H9 (cell line): ENCODE data around the gene FALEC. TPM values are rescaled to one million over a fixed set of nuclear protein-coding genes. Genes with fewer than 3 reads are reported as not detected.
A peak's percentile ranks its signal among the peaks of the same experiment; 100 is the strongest.

Experiments
- DNase-seq: peaks from one replicate; pipeline ENCODE4 v3.0.0-alpha.2; 2017
- H2AFZ ChIP-seq: one replicate; pipeline ENCODE4 v1.6.1; 2013; ENCODE audit warnings: mild to moderate bottlenecking, low read length, control low read depth, moderate library complexity
- H2AK5ac ChIP-seq: 2 replicates; pipeline ENCODE4 v1.6.1; 2013; ENCODE audit warnings: low read length, control low read depth, mixed read lengths; ENCODE audit not compliant: insufficient read length
- H2BK120ac ChIP-seq: one replicate; pipeline ENCODE4 v1.6.1; 2013; ENCODE audit warnings: low read depth, mild to moderate bottlenecking, low read length, control low read depth, inconsistent platforms; ENCODE audit not compliant: poor library complexity, severe bottlenecking
- H2BK12ac ChIP-seq: 2 replicates; pipeline ENCODE4 v1.6.1; 2013; ENCODE audit warnings: low read length, control low read depth, mixed read lengths, low read depth; ENCODE audit not compliant: insufficient read length
- H2BK15ac ChIP-seq: 2 replicates; pipeline ENCODE4 v1.6.1; 2013; ENCODE audit warnings: low read depth, low read length, control low read depth
- H2BK20ac ChIP-seq: one replicate; pipeline ENCODE4 v1.6.1; 2013; ENCODE audit warnings: low read depth, mild to moderate bottlenecking, low read length, control low read depth, inconsistent platforms; ENCODE audit not compliant: poor library complexity, severe bottlenecking
- H2BK5ac ChIP-seq: 2 replicates; pipeline ENCODE4 v1.6.1; 2013; ENCODE audit warnings: low read length, control low read depth, mixed read lengths; ENCODE audit not compliant: insufficient read length
- H3K14ac ChIP-seq: 2 replicates; pipeline ENCODE4 v1.6.1; 2013; ENCODE audit warnings: low read length, control low read depth; ENCODE audit not compliant: insufficient read depth
- H3K18ac ChIP-seq: 2 replicates; pipeline ENCODE4 v1.6.1; 2013; ENCODE audit warnings: low read depth, mild to moderate bottlenecking, mixed read lengths, low read length, control low read depth; ENCODE audit not compliant: insufficient read length
- H3K23ac ChIP-seq: 2 replicates; pipeline ENCODE4 v1.6.1; 2013; ENCODE audit warnings: low read length, control low read depth, mixed read lengths, low read depth; ENCODE audit not compliant: insufficient read length
- H3K23me2 ChIP-seq: 2 replicates; pipeline ENCODE4 v1.6.1; 2013; ENCODE audit warnings: low read depth, mild to moderate bottlenecking, mixed read lengths, low read length, control low read depth; ENCODE audit not compliant: insufficient read length, poor library complexity, severe bottlenecking
- H3K27ac ChIP-seq: 2 replicates; pipeline ENCODE4 v1.5.1; 2013; ENCODE audit warnings: low read length, control low read depth, mixed read lengths, low read depth; ENCODE audit not compliant: insufficient read length
- H3K27me3 ChIP-seq: 2 replicates; pipeline ENCODE4 v1.6.1; 2013; ENCODE audit warnings: low read length, control low read depth, inconsistent platforms; ENCODE audit not compliant: insufficient read depth
- H3K4ac ChIP-seq: 2 replicates; pipeline ENCODE4 v1.6.1; 2013; ENCODE audit warnings: low read depth, mild to moderate bottlenecking, control low read depth, inconsistent platforms, low read length, moderate library complexity
- H3K4me1 ChIP-seq: 2 replicates; pipeline ENCODE4 v1.6.1; 2013; ENCODE audit warnings: low read length, control low read depth, inconsistent platforms; ENCODE audit not compliant: insufficient read depth
- H3K4me2 ChIP-seq: 2 replicates; pipeline ENCODE4 v1.6.1; 2013; ENCODE audit warnings: low read length, control low read depth, mixed read lengths; ENCODE audit not compliant: insufficient read length, insufficient read depth
- H3K56ac ChIP-seq: 2 replicates; pipeline ENCODE4 v1.6.1; 2013; ENCODE audit warnings: low read depth, mild to moderate bottlenecking, mixed read lengths, low read length, control low read depth; ENCODE audit not compliant: insufficient read length
- H3K79me1 ChIP-seq: 2 replicates; pipeline ENCODE4 v1.6.1; 2013; ENCODE audit warnings: low read depth, mild to moderate bottlenecking, moderate library complexity, low read length, control low read depth, inconsistent platforms; ENCODE audit not compliant: insufficient read depth, poor library complexity, severe bottlenecking
- H3K79me2 ChIP-seq: 2 replicates; pipeline ENCODE4 v1.6.1; 2013; ENCODE audit warnings: low read length, control low read depth, inconsistent platforms; ENCODE audit not compliant: insufficient read depth
- H3K9ac ChIP-seq: 2 replicates; pipeline ENCODE4 v1.6.1; 2013; ENCODE audit warnings: low read length, control low read depth, mixed read lengths; ENCODE audit not compliant: insufficient read length; ENCODE audit errors: extremely low read depth
- H3K9me3 ChIP-seq: one replicate; pipeline ENCODE4 v1.6.1; 2013; ENCODE audit warnings: low read depth, low read length, inconsistent platforms; ENCODE audit not compliant: control insufficient read depth
- H3T11ph ChIP-seq: one replicate; pipeline ENCODE4 v1.6.1; 2013; ENCODE audit warnings: mild to moderate bottlenecking, low read length, control low read depth, inconsistent platforms
- H4K20me1 ChIP-seq: one replicate; pipeline ENCODE4 v1.6.1; 2013; ENCODE audit not compliant: control insufficient read depth, insufficient read length, insufficient read depth
- H4K5ac ChIP-seq: 2 replicates; pipeline ENCODE4 v1.6.1; 2013; ENCODE audit warnings: low read depth, mild to moderate bottlenecking, mixed read lengths, low read length, control low read depth; ENCODE audit not compliant: insufficient read length
- H4K8ac ChIP-seq: replicated peaks from 2 replicates; pipeline ENCODE4 v1.6.1; 2013; ENCODE audit warnings: low read length, control low read depth, mixed read lengths, low read depth; ENCODE audit not compliant: insufficient read length
- H4K91ac ChIP-seq: 2 replicates; pipeline ENCODE4 v1.6.1; 2013; ENCODE audit warnings: low read depth, mild to moderate bottlenecking, moderate library complexity, mixed read lengths, low read length, control low read depth; ENCODE audit not compliant: insufficient read length
- H3K27ac Mint-ChIP-seq, 3 experiments: 2 replicates in 2 of 3; 3 replicates in 1 of 3; pipeline ENCODE4 v1.8.0; 2020 to 2021; ENCODE audit warnings: mixed read lengths in 3 of 3, mild to moderate bottlenecking in 1 of 3, moderate library complexity in 1 of 3
- H3K27me3 Mint-ChIP-seq: 2 replicates; pipeline ENCODE4 v1.8.0; 2021; ENCODE audit warnings: low read depth, mild to moderate bottlenecking, moderate library complexity, mixed read lengths
- H3K36me3 Mint-ChIP-seq, 3 experiments: 2 replicates in 2 of 3; 3 replicates in 1 of 3; pipeline ENCODE4 v1.8.0; 2020 to 2021; ENCODE audit warnings: low read depth in 3 of 3, mixed read lengths in 3 of 3; ENCODE audit not compliant: insufficient read depth in 1 of 3
- H3K4me1 Mint-ChIP-seq, 2 experiments: 2 replicates each; pipeline ENCODE4 v1.8.0; 2020; ENCODE audit warnings: mixed read lengths in 2 of 2
- H3K4me3 Mint-ChIP-seq, 2 experiments: 2 replicates in 1 of 2; 3 replicates in 1 of 2; pipeline ENCODE4 v1.8.0; 2020 to 2021; ENCODE audit warnings: mild to moderate bottlenecking in 2 of 2, mixed read lengths in 2 of 2, moderate library complexity in 1 of 2
- H3K9me3 Mint-ChIP-seq, 2 experiments: 2 replicates in 1 of 2; 3 replicates in 1 of 2; pipeline ENCODE4 v1.8.0; 2020; ENCODE audit warnings: mild to moderate bottlenecking in 2 of 2, mixed read lengths in 2 of 2, moderate library complexity in 1 of 2
- WGBS: extraction: QIAGEN DNeasy Blood & Tissue Kit; methylation state at CpG from one replicate; pipeline ENCODE4 v1.1.7; 2013; ENCODE audit warnings: missing lambda C conversion rate, low lambda C conversion rate, mixed read lengths; ENCODE audit not compliant: insufficient read length; ENCODE audit errors: extremely low coverage; 5-methylcytosine and 5-hydroxymethylcytosine counted together
- total RNA-seq: library from RNA; stranded (reverse); gene quantifications from 2 replicates; pipeline ENCODE4 v1.2.1, GENCODE V29; 2021
- TF ChIP-seq, protein P1 (sequence below): fragments of 200-600 bp; sonication (generic); conservative IDR thresholded peaks from 3 replicates; pipeline ENCODE4 v1.8.0; 2021; ENCODE audit warnings: antibody characterized with exemption, mild to moderate bottlenecking

Gene FALEC
- total RNA-seq, 1 experiment from 2014 or later = not detected

DNA sequence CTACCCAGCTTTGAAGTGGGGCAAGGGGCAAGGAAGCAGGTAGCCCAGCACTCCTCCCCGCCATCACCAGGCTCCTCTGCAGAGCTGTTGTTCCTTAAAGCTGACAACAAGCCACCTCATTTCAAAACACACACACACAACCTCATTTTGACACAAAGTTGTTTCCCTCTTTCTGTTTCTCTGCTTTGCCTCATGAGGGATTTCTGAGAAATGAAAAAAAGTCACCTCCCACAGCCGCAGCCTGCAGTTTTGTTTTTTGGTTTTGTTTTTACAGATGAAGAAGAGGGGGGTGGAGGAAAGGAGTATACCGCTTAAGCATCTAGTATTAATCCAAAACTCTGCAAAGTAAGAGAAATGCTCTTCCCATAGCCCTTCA is 51.8 kb downstream of the FALEC start:
- H2AFZ ChIP-seq = no peak overlapping the region
- H3K27me3 ChIP-seq = no peaks in the 10 kb centered on the region
- Mint-ChIP-seq H3K36me3 (peaks cover 13 to 22% (median 15%) of the 10 kb centered on the region in 3 experiments), H3K9me3 (no peaks in the 10 kb centered on the region; a peak in 3 of 5 replicates), H3K4me1 (peaks cover 59 to 67% of the 10 kb centered on the region in 2 experiments), H3K27ac (peak overlapping the region; percentile 96 to 100 (median 99)), H3K27me3 (no peaks in the 10 kb centered on the region; the same call in 1 of the 2 replicates), H3K4me3 (peak overlapping the region; percentile 54 to 70)
- peak overlapping the region; percentile 63 for H3K4me2 ChIP-seq
- H2BK20ac ChIP-seq = no peak overlapping the region
- H3K79me2 ChIP-seq = peaks cover 4% of the 10 kb centered on the region; the same call in 1 of the 2 replicates
- H2BK12ac ChIP-seq = peak overlapping the region; percentile 72
- WGBS = no CpG with 5 or more reads among the region's 3 CpGs
- H3K18ac ChIP-seq = peak overlapping the region; percentile 76
- peaks cover 4% of the 10 kb centered on the region for H3K79me1 ChIP-seq
- H3K56ac ChIP-seq = peak overlapping the region; percentile 59
- H4K5ac ChIP-seq = peak overlapping the region; percentile 72
- peaks cover 4% of the 10 kb centered on the region for H3K23me2 ChIP-seq
- peaks cover 14% of the 10 kb centered on the region for H3K4me1 ChIP-seq
- peak overlapping the region; percentile 99 for H3K27ac ChIP-seq
- H3K9me3 ChIP-seq = no peaks in the 10 kb centered on the region
- no peak overlapping the region for H2BK120ac ChIP-seq
- peak overlapping the region; percentile 51 for H2AK5ac ChIP-seq
- H2BK15ac ChIP-seq = no peak overlapping the region
- H2BK5ac ChIP-seq = peak overlapping the region; percentile 85
- peak overlapping the region; percentile 86; the same call in 1 of the 2 replicates for H3K14ac ChIP-seq
- H3K9ac ChIP-seq = peak overlapping the region; percentile 65
- no peak overlapping the region for H4K8ac ChIP-seq
- TF ChIP-seq, protein P1, sequence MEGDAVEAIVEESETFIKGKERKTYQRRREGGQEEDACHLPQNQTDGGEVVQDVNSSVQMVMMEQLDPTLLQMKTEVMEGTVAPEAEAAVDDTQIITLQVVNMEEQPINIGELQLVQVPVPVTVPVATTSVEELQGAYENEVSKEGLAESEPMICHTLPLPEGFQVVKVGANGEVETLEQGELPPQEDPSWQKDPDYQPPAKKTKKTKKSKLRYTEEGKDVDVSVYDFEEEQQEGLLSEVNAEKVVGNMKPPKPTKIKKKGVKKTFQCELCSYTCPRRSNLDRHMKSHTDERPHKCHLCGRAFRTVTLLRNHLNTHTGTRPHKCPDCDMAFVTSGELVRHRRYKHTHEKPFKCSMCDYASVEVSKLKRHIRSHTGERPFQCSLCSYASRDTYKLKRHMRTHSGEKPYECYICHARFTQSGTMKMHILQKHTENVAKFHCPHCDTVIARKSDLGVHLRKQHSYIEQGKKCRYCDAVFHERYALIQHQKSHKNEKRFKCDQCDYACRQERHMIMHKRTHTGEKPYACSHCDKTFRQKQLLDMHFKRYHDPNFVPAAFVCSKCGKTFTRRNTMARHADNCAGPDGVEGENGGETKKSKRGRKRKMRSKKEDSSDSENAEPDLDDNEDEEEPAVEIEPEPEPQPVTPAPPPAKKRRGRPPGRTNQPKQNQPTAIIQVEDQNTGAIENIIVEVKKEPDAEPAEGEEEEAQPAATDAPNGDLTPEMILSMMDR = no peak
- H3T11ph ChIP-seq = peak overlapping the region; percentile 24
- no peak overlapping the region for H3K23ac ChIP-seq
- no peak overlapping the region; the same call in 1 of the 2 replicates for H3K4ac ChIP-seq
- DNase-seq = peak; percentile 31
- peak overlapping the region; percentile 2 for H4K91ac ChIP-seq
- H4K20me1 ChIP-seq = no peaks in the 10 kb centered on the region
